Measurements from ENCODE around the gene BSCL2. TPM values are rescaled to one million over a fixed set of nuclear protein-coding genes. Genes with fewer than 3 reads are reported as not detected.

Gene BSCL2
- polyA plus RNA-seq, 1 experiment: 42.8 TPM

DNA sequence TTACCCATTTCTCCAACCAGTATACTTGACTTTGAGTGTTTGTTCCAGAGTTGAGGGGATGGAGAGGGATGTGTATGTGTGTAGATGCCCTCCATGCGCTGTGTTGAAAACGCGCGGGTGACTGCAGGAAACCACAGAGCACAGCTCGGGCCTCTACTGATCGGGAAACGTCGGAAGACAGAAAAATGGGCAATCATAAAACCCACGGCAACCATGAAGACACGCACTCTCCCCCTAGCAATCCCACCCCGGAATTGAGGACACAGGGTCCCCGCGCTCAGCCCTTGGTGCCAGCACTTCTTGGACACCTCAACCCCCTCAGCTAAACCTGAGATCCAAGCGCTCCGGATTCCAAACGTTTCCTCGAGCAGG, 36.0 kb downstream of the BSCL2 start:
- ChIA-PET POLR2A (interaction anchor here (0.6 to 2.2 kb wide), 17 partner anchors 10 to 170 kb away, joined by 3 to 17 read pairs (median 5); partner anchors contain the start of genes B3GAT3, EEF1G, HNRNPUL2 and INTS5), CTCF (interaction anchor here (1.5 to 2.1 kb wide), 2 partner anchors 9 to 277 kb away, joined by 3 to 13 read pairs; no protein-coding TSS in a partner anchor)

DNA sequence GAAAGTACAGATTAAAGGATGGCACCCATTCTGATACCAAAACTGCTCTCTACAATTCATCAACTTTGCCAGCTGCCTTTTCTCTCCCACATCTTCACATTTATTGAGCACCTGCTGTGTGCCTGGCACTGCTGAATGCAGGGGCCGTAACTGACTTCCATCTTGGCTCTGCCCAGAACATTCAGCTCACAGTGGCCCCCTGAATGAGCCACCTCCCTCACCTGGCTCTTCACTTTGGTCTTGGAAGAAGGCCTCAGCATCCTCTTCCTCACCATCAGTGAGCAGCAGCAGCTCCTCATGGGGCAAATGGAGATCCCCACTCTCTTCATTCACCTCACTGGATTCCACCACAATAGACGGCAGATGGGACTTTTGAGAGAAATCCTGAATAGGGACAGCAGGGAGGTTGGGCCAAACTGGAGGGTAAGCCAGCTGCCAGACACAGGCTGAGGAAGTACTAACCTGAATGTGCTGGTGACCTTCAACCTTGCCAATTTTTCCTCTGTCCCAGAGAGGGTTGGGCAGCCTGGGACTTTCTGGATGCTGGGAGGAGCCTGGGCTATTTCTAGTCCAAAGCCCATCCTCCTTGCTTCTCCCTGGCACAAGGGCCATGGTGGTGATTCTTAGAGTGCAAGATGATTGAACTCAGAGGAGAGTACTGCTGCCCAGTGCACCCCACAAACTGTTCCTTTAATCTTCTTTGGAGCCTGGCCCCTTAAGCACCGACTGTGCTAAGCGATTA, 37.6 kb downstream of the BSCL2 start:
- no peak for DNase-seq (ENCODE audit: low read depth, low spot score)
- Histone ChIP-seq H3K27me3 (ENCODE audit: control insufficient read depth, insufficient read depth, low read length) (no peaks in the 10 kb centered on the region), H3K4me3 (ENCODE audit: low read depth, low read length) (no peak overlapping the region), H3K9me3 (ENCODE audit: control insufficient read depth, insufficient read depth, low read length) (peaks cover 3% of the 10 kb centered on the region; the same call in 1 of the 2 replicates), H3K27ac (ENCODE audit: low read depth, low read length) (peak overlapping the region; percentile 39)
- POLR2A ChIA-PET: interaction anchor here (0.7 to 1.8 kb wide), 5 partner anchors 10 to 1040 kb away, joined by 4 to 7 read pairs (median 5); partner anchors contain the start of genes EEF1G, GANAB, UBXN1 and ZBTB3
- CTCF ChIA-PET: interaction anchor here (0.6 to 1.5 kb wide), 3 partner anchors 12 to 275 kb away, joined by 3 to 5 read pairs (median 3); no protein-coding TSS in a partner anchor
- TF ChIP-seq, protein P1, sequence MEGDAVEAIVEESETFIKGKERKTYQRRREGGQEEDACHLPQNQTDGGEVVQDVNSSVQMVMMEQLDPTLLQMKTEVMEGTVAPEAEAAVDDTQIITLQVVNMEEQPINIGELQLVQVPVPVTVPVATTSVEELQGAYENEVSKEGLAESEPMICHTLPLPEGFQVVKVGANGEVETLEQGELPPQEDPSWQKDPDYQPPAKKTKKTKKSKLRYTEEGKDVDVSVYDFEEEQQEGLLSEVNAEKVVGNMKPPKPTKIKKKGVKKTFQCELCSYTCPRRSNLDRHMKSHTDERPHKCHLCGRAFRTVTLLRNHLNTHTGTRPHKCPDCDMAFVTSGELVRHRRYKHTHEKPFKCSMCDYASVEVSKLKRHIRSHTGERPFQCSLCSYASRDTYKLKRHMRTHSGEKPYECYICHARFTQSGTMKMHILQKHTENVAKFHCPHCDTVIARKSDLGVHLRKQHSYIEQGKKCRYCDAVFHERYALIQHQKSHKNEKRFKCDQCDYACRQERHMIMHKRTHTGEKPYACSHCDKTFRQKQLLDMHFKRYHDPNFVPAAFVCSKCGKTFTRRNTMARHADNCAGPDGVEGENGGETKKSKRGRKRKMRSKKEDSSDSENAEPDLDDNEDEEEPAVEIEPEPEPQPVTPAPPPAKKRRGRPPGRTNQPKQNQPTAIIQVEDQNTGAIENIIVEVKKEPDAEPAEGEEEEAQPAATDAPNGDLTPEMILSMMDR (IDR thresholded peaks at IDR 0.05; ENCODE audit: low read depth, low read length): no peak

More for the DNA sequence above, 36.0 kb downstream of the BSCL2 start:
- Histone ChIP-seq H3K27ac (ENCODE audit: low read depth, low read length) (peak overlapping the region; percentile 81), H3K9me3 (ENCODE audit: control insufficient read depth, insufficient read depth, low read length) (no peaks in the 10 kb centered on the region; the same call in 1 of the 2 replicates), H3K27me3 (ENCODE audit: control insufficient read depth, insufficient read depth, low read length) (no peaks in the 10 kb centered on the region), H3K4me3 (ENCODE audit: low read depth, low read length) (peak overlapping the region; percentile 84)
- DNase-seq (ENCODE audit: low read depth, low spot score): no peak
- TF ChIP-seq, protein P1 (IDR thresholded peaks at IDR 0.05; ENCODE audit: low read depth, low read length): no peak

DNA sequence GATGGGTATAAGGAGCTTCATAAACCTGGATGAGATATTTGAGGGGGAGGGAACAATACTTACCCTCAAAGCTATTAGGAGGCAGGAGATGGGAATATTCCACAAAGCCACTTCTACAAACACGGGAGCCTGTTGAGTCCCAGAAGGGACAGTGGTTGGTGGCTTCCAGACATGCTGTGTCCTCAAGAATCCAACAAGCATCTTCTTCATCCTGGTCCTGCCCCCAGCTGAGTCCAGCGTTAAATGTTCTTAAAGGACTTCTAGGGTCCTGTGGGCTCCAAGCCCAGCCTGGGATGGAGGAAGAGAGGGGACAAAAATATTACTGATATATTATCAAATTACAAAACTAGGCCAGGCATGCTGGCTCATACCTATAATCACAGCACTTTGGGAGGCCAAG, 39.8 kb downstream of the BSCL2 start:
- H3K27ac ChIP-seq (ENCODE audit: low read depth, low read length): no peak overlapping the region
- CTCF ChIA-PET: interaction anchor here (1.2 to 2.3 kb wide), 3 partner anchors 13 to 75 kb away, joined by 3 to 11 read pairs (median 5); no protein-coding TSS in a partner anchor

DNA sequence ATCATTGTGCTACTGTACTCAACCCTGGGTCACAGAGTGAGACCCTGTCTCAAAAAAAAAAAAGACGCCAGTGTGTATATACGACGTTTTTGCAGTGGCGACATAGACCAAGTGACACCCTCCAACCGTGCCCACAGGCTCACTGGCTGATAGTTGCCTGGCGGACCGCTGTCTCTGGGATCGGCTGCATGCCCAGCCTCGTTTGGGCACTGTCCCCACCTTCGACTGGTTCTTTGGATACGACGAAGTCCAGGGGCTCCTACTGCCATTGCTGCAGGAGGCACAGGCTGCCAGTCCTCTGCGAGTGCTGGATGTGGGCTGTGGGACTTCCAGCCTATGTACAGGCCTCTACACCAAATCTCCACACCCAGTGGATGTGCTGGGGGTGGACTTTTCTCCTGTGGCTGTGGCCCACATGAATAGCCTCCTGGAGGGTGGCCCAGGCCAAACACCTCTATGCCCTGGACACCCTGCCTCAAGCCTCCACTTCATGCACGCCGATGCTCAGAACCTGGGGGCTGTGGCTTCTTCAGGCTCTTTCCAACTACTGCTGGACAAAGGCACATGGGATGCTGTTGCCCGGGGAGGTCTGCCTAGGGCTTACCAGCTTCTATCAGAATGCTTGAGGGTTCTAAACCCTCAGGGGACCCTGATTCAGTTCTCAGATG, 40.8 kb downstream of the BSCL2 start:
- no peak for DNase-seq (ENCODE audit: low read depth, low spot score)
- Histone ChIP-seq H3K9me3 (ENCODE audit: control insufficient read depth, insufficient read depth, low read length) (peaks cover 4% of the 10 kb centered on the region; the same call in 1 of the 2 replicates), H3K27me3 (ENCODE audit: control insufficient read depth, insufficient read depth, low read length) (no peaks in the 10 kb centered on the region), H3K27ac (ENCODE audit: low read depth, low read length) (peak overlapping the region; percentile 90), H3K4me3 (ENCODE audit: low read depth, low read length) (peak overlapping the region; percentile 96)
- TF ChIP-seq, protein P1 (IDR thresholded peaks at IDR 0.05; ENCODE audit: low read depth, low read length): no peak
- ChIA-PET CTCF (interaction anchor here (0.8 to 2.3 kb wide), 2 partner anchors 14 to 55 kb away, joined by 3 to 11 read pairs; no protein-coding TSS in a partner anchor), POLR2A (interaction anchor here (0.6 to 4.2 kb wide), 22 partner anchors 14 to 554 kb away, joined by 3 to 150 read pairs (median 16); partner anchors contain the start of genes B3GAT3, EEF1G, HNRNPUL2 and INTS5)

More for the DNA sequence above, 39.8 kb downstream of the BSCL2 start:
- POLR2A ChIA-PET: interaction anchor here (0.6 to 4.2 kb wide), 9 partner anchors 12 to 174 kb away, joined by 3 to 150 read pairs (median 3); partner anchors contain the start of genes B3GAT3, HNRNPUL2, INTS5 and LRRN4CL
- DNase-seq (ENCODE audit: low read depth, low spot score): no peak
- Histone ChIP-seq H3K4me3 (ENCODE audit: low read depth, low read length) (no peak overlapping the region), H3K9me3 (ENCODE audit: control insufficient read depth, insufficient read depth, low read length) (peaks cover 4% of the 10 kb centered on the region; the same call in 1 of the 2 replicates), H3K27me3 (ENCODE audit: control insufficient read depth, insufficient read depth, low read length) (no peaks in the 10 kb centered on the region)
- TF ChIP-seq, protein P1 (IDR thresholded peaks at IDR 0.05; ENCODE audit: low read depth, low read length): no peak

Data from AG04450 (cell line).